A549 treated with GW870086 at 1 μM for 4 hours (cell line): ENCODE data around the gene PNMA3. TPM values are rescaled to one million over a fixed set of nuclear protein-coding genes. Genes with fewer than 3 reads are reported as not detected.

Experiments
- total RNA-seq: library from RNA; stranded (reverse); fragments of 200-300 nt; extraction: Qiagen RNA extraction; gene quantifications from 5 replicates; pipeline ENCODE4 v1.2.3, GENCODE V29; 2022; ENCODE audit warnings: low read depth

Gene PNMA3, protein sequence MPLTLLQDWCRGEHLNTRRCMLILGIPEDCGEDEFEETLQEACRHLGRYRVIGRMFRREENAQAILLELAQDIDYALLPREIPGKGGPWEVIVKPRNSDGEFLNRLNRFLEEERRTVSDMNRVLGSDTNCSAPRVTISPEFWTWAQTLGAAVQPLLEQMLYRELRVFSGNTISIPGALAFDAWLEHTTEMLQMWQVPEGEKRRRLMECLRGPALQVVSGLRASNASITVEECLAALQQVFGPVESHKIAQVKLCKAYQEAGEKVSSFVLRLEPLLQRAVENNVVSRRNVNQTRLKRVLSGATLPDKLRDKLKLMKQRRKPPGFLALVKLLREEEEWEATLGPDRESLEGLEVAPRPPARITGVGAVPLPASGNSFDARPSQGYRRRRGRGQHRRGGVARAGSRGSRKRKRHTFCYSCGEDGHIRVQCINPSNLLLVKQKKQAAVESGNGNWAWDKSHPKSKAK
- 0.13 to 0.27 TPM (median 0.16 TPM) in 5 replicates for total RNA-seq

DNA sequence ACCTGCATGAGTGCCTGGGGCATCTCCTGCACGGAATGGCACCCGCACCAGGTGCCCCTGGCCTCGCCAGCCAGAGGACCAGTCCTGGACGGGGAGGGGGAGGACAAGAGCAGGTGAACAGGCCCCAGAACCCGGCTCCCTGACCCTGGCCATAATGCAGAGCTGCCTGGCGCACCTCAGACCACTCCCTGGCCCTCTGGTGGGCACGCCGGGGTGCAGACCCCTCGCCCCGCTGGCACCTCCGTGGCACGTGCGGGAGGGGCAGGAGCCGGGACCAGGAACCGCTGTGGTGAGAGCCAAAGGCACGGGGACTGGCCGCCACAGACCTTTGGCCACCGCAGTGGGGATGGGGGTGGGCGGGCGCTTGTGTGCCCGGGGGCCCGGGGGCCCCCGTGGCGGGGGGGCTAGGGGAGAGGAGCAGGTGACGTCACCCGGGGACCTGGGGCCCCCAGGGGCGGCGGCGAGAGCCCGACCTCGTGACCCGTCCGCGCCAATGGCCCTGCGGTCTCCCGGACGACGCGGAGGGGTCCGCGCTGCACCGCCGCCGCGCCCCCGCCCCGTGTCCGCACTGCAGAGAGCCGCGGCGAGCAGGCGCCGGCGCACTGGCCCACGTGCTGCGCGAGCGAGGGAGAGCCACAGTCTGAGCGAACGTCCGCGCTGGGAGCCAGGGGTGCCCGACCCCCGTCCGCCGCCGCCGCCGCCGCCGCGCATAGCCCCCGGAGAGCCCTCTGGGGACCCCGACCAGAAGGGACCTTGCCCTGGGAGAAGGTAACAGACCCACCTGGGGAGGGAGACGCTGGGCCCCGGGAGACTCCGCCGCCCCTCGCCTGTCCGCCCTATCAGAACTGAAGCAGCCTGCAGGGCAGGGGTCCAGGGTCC lies at the start of gene PNMA3:
PNMA3 (plus strand) TSS at position 600 of the 879 bp plus-strand sequence. CDS start 586 bp downstream, outside the sequence.

DNA sequence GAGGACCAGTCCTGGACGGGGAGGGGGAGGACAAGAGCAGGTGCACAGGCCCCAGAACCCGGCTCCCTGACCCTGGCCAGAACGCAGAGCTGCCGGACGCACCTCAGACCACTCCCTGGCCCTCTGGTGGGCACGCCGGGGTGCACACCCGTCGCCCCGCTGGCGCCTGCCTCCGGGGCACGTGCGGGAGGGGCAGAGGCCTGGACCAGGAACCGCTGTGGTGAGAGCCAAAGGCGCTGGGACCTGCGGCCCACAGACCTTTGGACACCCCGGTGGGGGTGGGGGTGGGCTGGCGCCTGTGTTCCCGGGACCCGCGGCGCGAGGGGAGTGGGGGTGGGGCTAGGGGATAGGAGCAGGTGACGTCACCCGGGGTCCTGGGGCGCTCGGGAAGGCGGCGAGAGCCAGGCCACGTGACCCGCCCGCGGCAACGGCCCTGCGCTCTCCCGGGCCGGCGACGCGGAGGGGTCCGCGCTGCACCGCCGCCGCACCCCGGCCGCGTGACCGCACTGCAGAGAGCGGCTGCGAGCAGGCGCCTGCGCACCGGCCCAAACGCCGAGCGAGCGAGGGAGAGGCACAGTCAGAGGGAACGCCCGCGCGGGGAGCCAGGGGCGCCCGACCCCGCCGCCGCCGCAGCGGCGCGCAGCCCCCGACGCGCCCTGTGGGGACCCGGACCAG lies 15.8 kb downstream of the PNMA3 start, which contains the start of gene PNMA6A:
PNMA6A (plus strand) TSS at position 546 of the 675 bp plus-strand sequence. CDS start 609 bp downstream, outside the sequence.

Other genes with a start within 250 kb of the PNMA3 start
- gene CETN2, start 225.7 kb upstream of the PNMA3 start, total RNA-seq = 68.5 to 80.9 TPM (median 76.0 TPM) in 5 replicates
- 40.5 to 48.5 TPM (median 44.2 TPM) in 5 replicates for gene NSDHL, start 225.4 kb upstream of the PNMA3 start, total RNA-seq
- gene ZNF185, start 158.4 kb upstream of the PNMA3 start, total RNA-seq = 6.9 to 9.3 TPM (median 8.6 TPM) in 5 replicates
- gene PNMA5, start 62.4 kb upstream of the PNMA3 start, total RNA-seq = not detected in 5 replicates
- gene PNMA6A, start 16.0 kb downstream of the PNMA3 start, total RNA-seq = 3.7 to 5.1 TPM (median 4.5 TPM) in 5 replicates
- gene MAGEA1, start 122.8 kb downstream of the PNMA3 start, total RNA-seq = 0.09 to 0.22 TPM (median 0.16 TPM) in 3 of 5 replicates, not detected in the others